Measurements from ENCODE around the gene ZNF616. TPM values are rescaled to one million over a fixed set of nuclear protein-coding genes. Genes with fewer than 3 reads are reported as not detected.

ZNF616 gene
- total and polyA plus RNA-seq, 2 donors (not counting 1 experiment from before 2014, with no cell fraction given), result 1.4 to 14.2 TPM

GRCh38 chr19:52172347-52172746 lies 32.6 kb upstream of the ZNF616 start:
- peaks cover 35% of the 10 kb centered on the region for H3K4me1 Mint-ChIP-seq
- ChIA-PET POLR2A (interaction anchor here (1.6 to 2.8 kb wide), 2 partner anchors 17 to 55 kb away, joined by 4 to 31 read pairs; partner anchors contain the start of gene PPP2R1A), CTCF (interaction anchor here (0.8 to 2.1 kb wide), 6 partner anchors 13 to 35 kb away, joined by 3 to 7 read pairs (median 4); partner anchors contain the start of genes PPP2R1A and ZNF616)
- H3K9ac ChIP-seq (ENCODE audit: low read length), result no peak overlapping the region
- no CpG with 5 or more reads among the region's 1 CpG for WGBS (ENCODE audit: insufficient coverage)
- no peak for DNase-seq
- H3K27me3 Mint-ChIP-seq, result no peaks in the 10 kb centered on the region
- peak overlapping the region; percentile 98 for H3K4me3 Mint-ChIP-seq
- peaks cover 17 to 20% of the 10 kb centered on the region in 2 donors for H3K4me1 ChIP-seq (ENCODE audit: control insufficient read depth in 2 of 2, insufficient read depth in 2 of 2, low read length in 2 of 2)
- intact Hi-C loops (cut with micrococcal nuclease), result loop anchor here (5.0 to 10.0 kb wide), 2 partner anchors 128 to 1695 kb away; partner anchors contain the start of genes MYADM and ZNF432
- no peaks in the 10 kb centered on the region for H3K27me3 ChIP-seq (replicated peaks in 1 of 4; ENCODE audit: control extremely low read depth in 1 of 4, control insufficient read depth in 3 of 4, insufficient read depth in 4 of 4, low read length in 3 of 4)
- peaks cover 8 to 18% of the 10 kb centered on the region in 2 experiments for H3K36me3 ChIP-seq (replicated peaks in 1 of 2; ENCODE audit: control extremely low read depth in 1 of 2, control insufficient read depth in 1 of 2, extremely low read depth in 1 of 2, insufficient read depth in 2 of 2, low read length in 1 of 2)
- ATAC-seq (ENCODE audit: low read depth), result no peak
- peaks cover 0 to 5% (median 0%) of the 10 kb centered on the region in 3 donors for H3K9me3 ChIP-seq (ENCODE audit: control extremely low read depth in 1 of 3, control insufficient read depth in 2 of 3, insufficient read depth in 1 of 3, low read length in 2 of 3)
- H2AFZ ChIP-seq (ENCODE audit: insufficient read depth, low read depth, low read length, poor library complexity, severe bottlenecking), result peak overlapping the region; percentile 93
- TF ChIP-seq CTCF (IDR thresholded peaks at IDR 0.05), result no peak
- TF ChIP-seq EZH2 (IDR thresholded peaks at IDR 0.05; ENCODE audit: borderline replicate concordance, insufficient read depth, low read depth, low read length, poor library complexity, severe bottlenecking), result no peak
- H3K9me3 Mint-ChIP-seq (ENCODE audit: insufficient read depth), result no peaks in the 10 kb centered on the region
- peaks cover 15% of the 10 kb centered on the region for H3K79me2 ChIP-seq (ENCODE audit: control insufficient read depth, insufficient read depth, low read length)
- no peaks in the 10 kb centered on the region for H4K20me1 ChIP-seq (ENCODE audit: control insufficient read depth, insufficient read depth, low read length, poor library complexity, severe bottlenecking)
- peak overlapping the region; percentile 97 for H3K27ac Mint-ChIP-seq
- peak overlapping the region; percentile 96 for H3K4me2 ChIP-seq (replicated peaks; ENCODE audit: low read depth, low read length, poor library complexity, severe bottlenecking)
- peak overlapping the region; percentile 66 to 90 for H3K27ac ChIP-seq (ENCODE audit: low read length in 2 of 2)
- peak overlapping the region in 1 of 5 experiments; percentile 100 for H3K4me3 ChIP-seq (ENCODE audit: control extremely low read depth in 1 of 5, extremely low read depth in 1 of 5, insufficient read depth in 1 of 5, low read depth in 2 of 5, low read length in 4 of 5)

Measured in B cell (primary cell).